Large intestine (tissue), 3 donors: Measurements from ENCODE around the gene AKT3. TPM values are rescaled to one million over a fixed set of nuclear protein-coding genes. Genes with fewer than 3 reads are reported as not detected.
"Not testable (repeated sequence)": the region's sequence is repeated elsewhere in the genome, so short reads cannot be mapped to it uniquely, and the experiment has no call there.

ENCODE experiments used
- DNase-seq, 2 donors: peaks; one replicate each; pipeline versions ENCODE4 v3.0.0 to v3.0.0-alpha.2; 2013
- H3K27ac ChIP-seq: one replicate; pipeline ENCODE4 v1.5.1; 2013; ENCODE audit warnings: low read length
- H3K27me3 ChIP-seq: 2 replicates; pipeline ENCODE4 v1.6.1; 2013; ENCODE audit warnings: low read length; ENCODE audit not compliant: control insufficient read depth, insufficient read depth
- H3K36me3 ChIP-seq: 2 replicates; pipeline ENCODE4 v1.6.1; 2013; ENCODE audit warnings: low read length; ENCODE audit not compliant: control insufficient read depth, insufficient read depth
- H3K4me1 ChIP-seq: one replicate; pipeline ENCODE4 v1.6.1; 2013; ENCODE audit warnings: low read length; ENCODE audit not compliant: control insufficient read depth, insufficient read depth
- H3K4me3 ChIP-seq: one replicate; pipeline ENCODE4 v1.5.1; 2013; ENCODE audit warnings: low read length
- H3K9me3 ChIP-seq: one replicate; pipeline ENCODE4 v1.6.1; 2013; ENCODE audit warnings: mild to moderate bottlenecking, low read depth, low read length, moderate library complexity; ENCODE audit not compliant: control insufficient read depth
- WGBS: methylation state at CpG from one replicate; pipeline ENCODE4 v1.1.5; 2013; ENCODE audit warnings: low lambda C conversion rate; ENCODE audit not compliant: insufficient coverage; 5-methylcytosine and 5-hydroxymethylcytosine counted together
- polyA plus RNA-seq: library from polyadenylated mRNA; unstranded; fragments of 120-200 nt; gene quantifications from one replicate; pipeline ENCODE4 v1.2.1, GENCODE V29; 2013

The AKT3 gene
- polyA plus RNA-seq, 1 donor = 14.0 TPM

GRCh38 chr1:243818978-243819377 is 31.1 kb downstream of the AKT3 start:
- no peak for DNase-seq
- Histone ChIP-seq H3K4me3 (no peak overlapping the region), H3K36me3 (no peaks in the 10 kb centered on the region), H3K9me3 (no peaks in the 10 kb centered on the region), H3K27ac (no peak overlapping the region), H3K27me3 (no peaks in the 10 kb centered on the region), H3K4me1 (no peaks in the 10 kb centered on the region)
- WGBS = no CpG with 5 or more reads among the region's 13 CpGs

GRCh38 chr1:243814718-243815117 is 35.3 kb downstream of the AKT3 start:
- H3K9me3 ChIP-seq = no peaks in the 10 kb centered on the region
- H3K4me3 ChIP-seq = no peak overlapping the region
- no CpG with 5 or more reads among the region's 1 CpG for WGBS
- DNase-seq = no peak
- no peaks in the 10 kb centered on the region for H3K27me3 ChIP-seq
- H3K27ac ChIP-seq = no peak overlapping the region
- H3K36me3 ChIP-seq = no peaks in the 10 kb centered on the region
- H3K4me1 ChIP-seq = no peaks in the 10 kb centered on the region

- WGBS = no CpG with 5 or more reads among the region's 11 CpGs
- H3K9me3 ChIP-seq, DNase-seq, H3K4me1 ChIP-seq, H3K36me3 ChIP-seq, H3K4me3 ChIP-seq, H3K27ac ChIP-seq, H3K27me3 ChIP-seq: not testable (repeated sequence)
Observed at GRCh38 chr1:243807346-243807745, 42.7 kb downstream of the AKT3 start.

GRCh38 chr1:243806310-243806709 is 43.7 kb downstream of the AKT3 start:
- Histone ChIP-seq H3K9me3 (no peaks in the 10 kb centered on the region), H3K27ac (no peak overlapping the region), H3K36me3 (no peaks in the 10 kb centered on the region), H3K4me3 (no peak overlapping the region), H3K27me3 (no peaks in the 10 kb centered on the region), H3K4me1 (no peaks in the 10 kb centered on the region)
- DNase-seq = no peak

- Histone ChIP-seq H3K27ac (no peak overlapping the region), H3K4me3 (no peak overlapping the region), H3K4me1 (no peaks in the 10 kb centered on the region), H3K36me3 (no peaks in the 10 kb centered on the region), H3K9me3 (no peaks in the 10 kb centered on the region), H3K27me3 (no peaks in the 10 kb centered on the region)
- WGBS = no CpG with 5 or more reads among the region's 3 CpGs
- DNase-seq = no peak
Observed at GRCh38 chr1:243802736-243803135, 47.3 kb downstream of the AKT3 start.

- 88% methylated on average over 1 of the region's 1 CpG for WGBS
- no peaks in the 10 kb centered on the region for H3K9me3 ChIP-seq
- H3K27ac ChIP-seq = no peak overlapping the region
- H3K36me3 ChIP-seq = no peaks in the 10 kb centered on the region
- DNase-seq = no peak
- H3K4me3 ChIP-seq = no peak overlapping the region
- no peaks in the 10 kb centered on the region for H3K4me1 ChIP-seq
- H3K27me3 ChIP-seq = no peaks in the 10 kb centered on the region
Observed at GRCh38 chr1:243801378-243801777, 48.7 kb downstream of the AKT3 start.

- H3K36me3 ChIP-seq = no peaks in the 10 kb centered on the region
- DNase-seq = no peak
- H3K4me3 ChIP-seq = no peak overlapping the region
- no peaks in the 10 kb centered on the region for H3K27me3 ChIP-seq
- H3K4me1 ChIP-seq = no peaks in the 10 kb centered on the region
- no peaks in the 10 kb centered on the region for H3K9me3 ChIP-seq
- no peak overlapping the region for H3K27ac ChIP-seq
Observed at GRCh38 chr1:243799908-243800307, 50.1 kb downstream of the AKT3 start.

GRCh38 chr1:243798726-243799125 is 51.3 kb downstream of the AKT3 start:
- H3K36me3 ChIP-seq = no peaks in the 10 kb centered on the region
- H3K27ac ChIP-seq = no peak overlapping the region
- WGBS = 71% methylated on average over 1 of the region's 2 CpGs
- DNase-seq = no peak
- no peaks in the 10 kb centered on the region for H3K9me3 ChIP-seq
- H3K27me3 ChIP-seq = no peaks in the 10 kb centered on the region
- no peaks in the 10 kb centered on the region for H3K4me1 ChIP-seq
- H3K4me3 ChIP-seq = no peak overlapping the region

- no CpG with 5 or more reads among the region's 2 CpGs for WGBS
- H3K4me1 ChIP-seq = no peaks in the 10 kb centered on the region
- no peak for DNase-seq
Observed at GRCh38 chr1:243796016-243796415, 54.0 kb downstream of the AKT3 start.

GRCh38 chr1:243793298-243793697 is 56.7 kb downstream of the AKT3 start:
- no peak for DNase-seq
- Histone ChIP-seq H3K4me1 (no peaks in the 10 kb centered on the region), H3K4me3 (no peak overlapping the region), H3K36me3 (no peaks in the 10 kb centered on the region), H3K27ac (no peak overlapping the region), H3K9me3 (no peaks in the 10 kb centered on the region), H3K27me3 (no peaks in the 10 kb centered on the region)
- 100% methylated on average over 2 of the region's 2 CpGs for WGBS

More at GRCh38 chr1:243796016-243796415, 54.0 kb downstream of the AKT3 start:
- Histone ChIP-seq H3K36me3 (no peaks in the 10 kb centered on the region), H3K4me3 (no peak overlapping the region), H3K27ac (no peak overlapping the region), H3K9me3 (no peaks in the 10 kb centered on the region), H3K27me3 (no peaks in the 10 kb centered on the region)

GRCh38 chr1:243792891-243793290 is 57.2 kb downstream of the AKT3 start:
- no peaks in the 10 kb centered on the region for H3K27me3 ChIP-seq
- no peaks in the 10 kb centered on the region for H3K36me3 ChIP-seq
- H3K27ac ChIP-seq = no peak overlapping the region
- H3K4me3 ChIP-seq = no peak overlapping the region
- WGBS = 100% methylated on average over 1 of the region's 3 CpGs
- no peak for DNase-seq
- H3K4me1 ChIP-seq = no peaks in the 10 kb centered on the region
- no peaks in the 10 kb centered on the region for H3K9me3 ChIP-seq
